HepG2 (cell line): Measurements from ENCODE around the gene KDM1B. TPM values are rescaled to one million over a fixed set of nuclear protein-coding genes. Genes with fewer than 3 reads are reported as not detected.

Experiments
- GLMP ChIP-seq: sonication (generic); formaldehyde crosslinking; IDR thresholded peaks from 2 replicates; pipeline ENCODE4 v1.9.0; 2021; ENCODE audit warnings: missing genetic modification reagents, mild to moderate bottlenecking, borderline replicate concordance
- HIC2 ChIP-seq: sonication (generic); formaldehyde crosslinking; IDR thresholded peaks from 2 replicates; pipeline ENCODE4 v1.9.0; 2022; ENCODE audit warnings: low read depth, missing genetic modification reagents
- HNF1B ChIP-seq: sonication (generic); formaldehyde crosslinking; IDR thresholded peaks from 2 replicates; pipeline ENCODE4 v1.5.1; 2020; ENCODE audit warnings: mild to moderate bottlenecking, moderate library complexity, missing genetic modification reagents
- RFX5 ChIP-seq: IDR thresholded peaks from 2 replicates; pipeline ENCODE4 v1.6.1; 2011; ENCODE audit warnings: low read depth, low read length, improper control_type of control experiment
- THAP8 ChIP-seq: sonication (generic); formaldehyde crosslinking; IDR thresholded peaks from 2 replicates; pipeline ENCODE4 v1.5.1; 2020; ENCODE audit warnings: missing genetic modification reagents, mild to moderate bottlenecking, borderline replicate concordance
- ZBED4 ChIP-seq: sonication (generic); formaldehyde crosslinking; IDR thresholded peaks from 2 replicates; pipeline ENCODE4 v1.4.0; 2020; ENCODE audit warnings: missing genetic modification reagents, borderline replicate concordance
- ZMYM3 ChIP-seq: sonication (generic); formaldehyde crosslinking; IDR thresholded peaks from 2 replicates; pipeline ENCODE4 v1.5.1; 2020; ENCODE audit warnings: mild to moderate bottlenecking, missing genetic modification reagents
- ZNF318 ChIP-seq: sonication (generic); formaldehyde crosslinking; IDR thresholded peaks from 2 replicates; pipeline ENCODE4 v1.4.0; 2020; ENCODE audit warnings: mild to moderate bottlenecking, missing genetic modification reagents
- ZNF782 ChIP-seq: sonication (generic); formaldehyde crosslinking; IDR thresholded peaks from 2 replicates; pipeline ENCODE4 v1.4.0; 2020; ENCODE audit warnings: missing genetic modification reagents, mild to moderate bottlenecking, borderline replicate concordance
- polyA plus RNA-seq, 8 experiments: library from polyadenylated mRNA; depleted of rRNA in 3 of 8; stranded (reverse) in 7 of 8; unstranded in 1 of 8; fragments of >200 nt; fragmentation: Illumina TruSeq in 4 of 8; extraction: Trizol in 4 of 8; gene quantifications; 2 replicates each; pipeline versions ENCODE4 v1.2.1 to v1.2.3, GENCODE V29; 2011 to 2016; ENCODE audit warnings: low read depth in 4 of 8, missing spikeins in 1 of 8, mixed read lengths in 1 of 8; ENCODE audit not compliant: insufficient read depth in 1 of 8
- total RNA-seq, 5 experiments: library from RNA; depleted of rRNA; stranded (reverse); fragments of >200 nt; fragmentation: Illumina TruSeq; extraction: Trizol; gene quantifications; 2 replicates each; pipeline ENCODE4 v1.2.3, GENCODE V29; 2016; ENCODE audit warnings: low read depth in 1 of 5

Gene KDM1B
- total and polyA plus RNA-seq, 2 of the 13 experiments (the other 11 are each of a cell fraction or from before 2014, with no cell fraction given) = 9.8 to 13.2 TPM

GRCh38 chr6:18155150-18155863 is at the start of gene KDM1B (continued):
- TF ChIP-seq ZNF318 (CRISPR knock-in tag) (no peak), THAP8 (CRISPR knock-in tag) (no peak), HNF1B (peak; percentile 30; the same call in 1 of the 2 replicates), GLMP (CRISPR knock-in tag) (no peak), ZMYM3 (CRISPR knock-in tag) (no peak), RFX5 (no peak), HIC2 (CRISPR knock-in tag) (no peak), ZBED4 (CRISPR knock-in tag) (no peak), ZNF782 (CRISPR knock-in tag) (no peak)
